Measurements from ENCODE around the gene KCNAB2.

Gene KCNAB2

DNA sequence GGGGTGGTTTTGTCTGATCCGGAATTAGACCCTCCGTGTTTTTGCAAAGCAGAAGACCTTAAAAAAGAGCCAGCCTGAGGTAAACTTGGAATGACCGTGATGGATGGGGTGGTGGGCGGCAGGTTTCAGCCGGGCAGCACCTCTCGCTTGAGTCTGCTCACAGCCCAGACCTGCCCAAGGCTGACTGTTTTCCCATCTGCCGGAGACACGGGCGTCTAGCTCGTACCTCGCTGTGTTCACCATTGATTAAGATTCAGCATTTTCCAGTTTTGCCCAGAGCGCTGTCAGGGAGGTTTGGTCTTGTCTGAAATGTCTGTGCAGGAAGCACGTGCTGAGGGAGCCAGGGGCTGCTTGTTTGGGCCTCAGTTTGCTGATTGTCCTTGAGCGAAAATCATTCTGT is 591 bp downstream of the KCNAB2 start:
- no peak overlapping the region for H3K9ac ChIP-seq (ENCODE audit: low read length)
- no peaks in the 10 kb centered on the region for H3K4me1 ChIP-seq (ENCODE audit: insufficient read depth, low read length, severe bottlenecking)
- H4K20me1 ChIP-seq (ENCODE audit: insufficient read depth, low read length) = no peaks in the 10 kb centered on the region
- H2AFZ ChIP-seq (ENCODE audit: low read length) = no peak overlapping the region
- no peaks in the 10 kb centered on the region for H3K27me3 ChIP-seq (ENCODE audit: insufficient read depth, low read length)
- H3K9me2 ChIP-seq (ENCODE audit: low read depth, low read length) = no peaks in the 10 kb centered on the region
- H3K36me3 ChIP-seq (ENCODE audit: insufficient read depth, low read length) = peaks cover 35% of the 10 kb centered on the region; the same call in 1 of the 2 replicates
- no peak overlapping the region for H3K27ac ChIP-seq (ENCODE audit: low read depth, low read length, poor library complexity, severe bottlenecking)
- no peak for TF ChIP-seq EZH2 (IDR thresholded peaks at IDR 0.05; ENCODE audit: borderline replicate concordance, low read length)
- TF ChIP-seq, protein P1, sequence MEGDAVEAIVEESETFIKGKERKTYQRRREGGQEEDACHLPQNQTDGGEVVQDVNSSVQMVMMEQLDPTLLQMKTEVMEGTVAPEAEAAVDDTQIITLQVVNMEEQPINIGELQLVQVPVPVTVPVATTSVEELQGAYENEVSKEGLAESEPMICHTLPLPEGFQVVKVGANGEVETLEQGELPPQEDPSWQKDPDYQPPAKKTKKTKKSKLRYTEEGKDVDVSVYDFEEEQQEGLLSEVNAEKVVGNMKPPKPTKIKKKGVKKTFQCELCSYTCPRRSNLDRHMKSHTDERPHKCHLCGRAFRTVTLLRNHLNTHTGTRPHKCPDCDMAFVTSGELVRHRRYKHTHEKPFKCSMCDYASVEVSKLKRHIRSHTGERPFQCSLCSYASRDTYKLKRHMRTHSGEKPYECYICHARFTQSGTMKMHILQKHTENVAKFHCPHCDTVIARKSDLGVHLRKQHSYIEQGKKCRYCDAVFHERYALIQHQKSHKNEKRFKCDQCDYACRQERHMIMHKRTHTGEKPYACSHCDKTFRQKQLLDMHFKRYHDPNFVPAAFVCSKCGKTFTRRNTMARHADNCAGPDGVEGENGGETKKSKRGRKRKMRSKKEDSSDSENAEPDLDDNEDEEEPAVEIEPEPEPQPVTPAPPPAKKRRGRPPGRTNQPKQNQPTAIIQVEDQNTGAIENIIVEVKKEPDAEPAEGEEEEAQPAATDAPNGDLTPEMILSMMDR (IDR thresholded peaks at IDR 0.05; ENCODE audit: low read length) = no peak
- no peak overlapping the region for H3K4me2 ChIP-seq (ENCODE audit: low read length)
- no peaks in the 10 kb centered on the region for H3K79me2 ChIP-seq (ENCODE audit: insufficient read depth, low read length)
- H3K9me3 ChIP-seq (ENCODE audit: low read length) = no peaks in the 10 kb centered on the region
- no peaks in the 10 kb centered on the region for H3F3A ChIP-seq (ENCODE audit: insufficient read depth, low read length)
- H3K4me3 ChIP-seq (ENCODE audit: low read depth, low read length, poor library complexity, severe bottlenecking) = no peak overlapping the region

GRCh38 chr1:6048179-6048867 is 2.6 kb downstream of the KCNAB2 start:
- Histone ChIP-seq H2AFZ (ENCODE audit: low read length) (no peak overlapping the region), H3K4me3 (ENCODE audit: low read depth, low read length, poor library complexity, severe bottlenecking) (no peak overlapping the region), H3K79me2 (ENCODE audit: insufficient read depth, low read length) (no peaks in the 10 kb centered on the region), H4K20me1 (ENCODE audit: insufficient read depth, low read length) (no peaks in the 10 kb centered on the region), H3K27me3 (ENCODE audit: insufficient read depth, low read length) (no peaks in the 10 kb centered on the region), H3K4me2 (ENCODE audit: low read length) (no peak overlapping the region), H3K9me3 (ENCODE audit: low read length) (no peaks in the 10 kb centered on the region), H3K36me3 (ENCODE audit: insufficient read depth, low read length) (peaks cover 16% of the 10 kb centered on the region; the same call in 1 of the 2 replicates), H3K4me1 (ENCODE audit: insufficient read depth, low read length, severe bottlenecking) (no peaks in the 10 kb centered on the region), H3F3A (ENCODE audit: insufficient read depth, low read length) (no peaks in the 10 kb centered on the region), H3K9ac (ENCODE audit: low read length) (no peak overlapping the region), H3K27ac (ENCODE audit: low read depth, low read length, poor library complexity, severe bottlenecking) (no peak overlapping the region), H3K9me2 (ENCODE audit: low read depth, low read length) (no peaks in the 10 kb centered on the region)
- TF ChIP-seq EZH2 (IDR thresholded peaks at IDR 0.05; ENCODE audit: borderline replicate concordance, low read length) = no peak
- TF ChIP-seq, protein P1 (IDR thresholded peaks at IDR 0.05; ENCODE audit: low read length) = no peak

- no peak overlapping the region for H3K9ac ChIP-seq (ENCODE audit: low read length)
- peaks cover 6% of the 10 kb centered on the region; the same call in 1 of the 2 replicates for H3K36me3 ChIP-seq (ENCODE audit: insufficient read depth, low read length)
- no peaks in the 10 kb centered on the region for H3F3A ChIP-seq (ENCODE audit: insufficient read depth, low read length)
- H3K9me2 ChIP-seq (ENCODE audit: low read depth, low read length) = no peaks in the 10 kb centered on the region
- no peaks in the 10 kb centered on the region for H4K20me1 ChIP-seq (ENCODE audit: insufficient read depth, low read length)
- no peak overlapping the region for H3K4me2 ChIP-seq (ENCODE audit: low read length)
- no peak overlapping the region for H2AFZ ChIP-seq (ENCODE audit: low read length)
- no peaks in the 10 kb centered on the region for H3K27me3 ChIP-seq (ENCODE audit: insufficient read depth, low read length)
- TF ChIP-seq, protein P1 (IDR thresholded peaks at IDR 0.05; ENCODE audit: low read length) = no peak
- TF ChIP-seq EZH2 (IDR thresholded peaks at IDR 0.05; ENCODE audit: borderline replicate concordance, low read length) = no peak
- no peaks in the 10 kb centered on the region for H3K79me2 ChIP-seq (ENCODE audit: insufficient read depth, low read length)
- H3K4me3 ChIP-seq (ENCODE audit: low read depth, low read length, poor library complexity, severe bottlenecking) = no peak overlapping the region
- no peaks in the 10 kb centered on the region for H3K4me1 ChIP-seq (ENCODE audit: insufficient read depth, low read length, severe bottlenecking)
- H3K9me3 ChIP-seq (ENCODE audit: low read length) = no peaks in the 10 kb centered on the region
- no peak overlapping the region for H3K27ac ChIP-seq (ENCODE audit: low read depth, low read length, poor library complexity, severe bottlenecking)
Measured at GRCh38 chr1:6049419-6049818, 3.7 kb downstream of the KCNAB2 start.
